Endothelial cell of umbilical vein (primary cell): ENCODE data around the gene ASTN1. TPM values are rescaled to one million over a fixed set of nuclear protein-coding genes. Genes with fewer than 3 reads are reported as not detected.

Source experiments
- BruUV-seq: library from RNA; stranded (reverse); fragments of 400-500 nt; replicated peaks from 2 replicates; lab custom pipeline; 2021; lab: Mats Ljungman, UMichigan
- CTCF ChIA-PET: fragments of 300-600, 350-600 bp; sonication (Branson Sonifier 250); formaldehyde crosslinking; loops from one replicate; lab custom pipeline; 2021; ENCODE audit warnings: antibody characterized with exemption, inconsistent platforms; lab: Charles Lee
- POLR2A ChIA-PET: fragments of 300-600, 350-600 bp; sonication (Branson Sonifier 250); formaldehyde crosslinking; loops from one replicate; lab custom pipeline; 2021; ENCODE audit warnings: antibody characterized with exemption, inconsistent platforms; lab: Charles Lee
- DNase-seq: peaks from one replicate; pipeline ENCODE4 v3.0.0-alpha.2; 2011; ENCODE audit warnings: low read depth, low spot score
- FAIRE-seq: peaks from 2 replicates; lab custom pipeline; 2011; peaks lifted over from hg19 to GRCh38; lab: Jason Lieb, UNC
- H2AFZ ChIP-seq: 2 replicates; pipeline ENCODE4 v1.6.0; 2012; ENCODE audit warnings: low read depth, low read length, control low read depth, inconsistent platforms
- H3K27ac ChIP-seq: 2 replicates; pipeline ENCODE4 v1.5.1; 2011; ENCODE audit warnings: low read depth, mild to moderate bottlenecking, control low read depth, low read length, moderate library complexity; ENCODE audit not compliant: insufficient read depth
- H3K27me3 ChIP-seq, 2 experiments: 2 replicates each; pipeline versions ENCODE4 v1.6.0 to v1.6.1; 2011; ENCODE audit warnings: low read length in 2 of 2, mixed read lengths in 1 of 2; ENCODE audit not compliant: control insufficient read depth in 2 of 2, insufficient read depth in 2 of 2
- H3K36me3 ChIP-seq, 2 experiments: 2 replicates in 1 of 2; 3 replicates in 1 of 2; pipeline ENCODE4 v1.5.1; 2011; ENCODE audit warnings: low read length in 2 of 2, mild to moderate bottlenecking in 1 of 2, moderate library complexity in 1 of 2; ENCODE audit not compliant: control insufficient read depth in 2 of 2, insufficient read depth in 2 of 2; ENCODE audit errors: extremely low read depth in 1 of 2
- H3K4me1 ChIP-seq: 3 replicates; pipeline ENCODE4 v1.5.1; 2011; ENCODE audit warnings: mild to moderate bottlenecking, low read length; ENCODE audit not compliant: control insufficient read depth, insufficient read depth; ENCODE audit errors: extremely low read depth
- H3K4me2 ChIP-seq: 2 replicates; pipeline ENCODE4 v1.6.1; 2011; ENCODE audit warnings: low read length, control low read depth, mixed read lengths; ENCODE audit not compliant: insufficient read depth
- H3K4me3 ChIP-seq, 3 experiments: fragments of 200-600 bp in 1 of 3; sonication (generic), shearing (Covaris generic) in 1 of 3; replicated peaks in 1 of 3; 2 replicates each; pipeline ENCODE4 v1.5.1; 2011 to 2016; ENCODE audit warnings: control low read depth in 3 of 3, low read length in 3 of 3, mild to moderate bottlenecking in 2 of 3, inconsistent platforms in 1 of 3, low read depth in 1 of 3, moderate library complexity in 1 of 3; ENCODE audit not compliant: insufficient read depth in 1 of 3
- H3K79me2 ChIP-seq: 2 replicates; pipeline ENCODE4 v1.6.0; 2012; ENCODE audit warnings: low read length, inconsistent platforms; ENCODE audit not compliant: control insufficient read depth, insufficient read depth
- H3K9ac ChIP-seq: replicated peaks from 2 replicates; pipeline ENCODE3; 2011; ENCODE audit warnings: low read length, control low read depth; ENCODE audit not compliant: insufficient read depth; ENCODE audit errors: extremely low read depth
- H3K9me1 ChIP-seq: replicated peaks from 3 replicates; pipeline ENCODE4 v1.6.0; 2011; ENCODE audit warnings: mild to moderate bottlenecking, low read length; ENCODE audit not compliant: control insufficient read depth, insufficient read depth; ENCODE audit errors: extremely low read depth
- H3K9me3 ChIP-seq: replicated peaks from 2 replicates; pipeline ENCODE4 v1.5.1; 2012; ENCODE audit warnings: low read length, inconsistent platforms; ENCODE audit not compliant: control insufficient read depth, insufficient read depth
- H4K20me1 ChIP-seq: replicated peaks from 2 replicates; pipeline ENCODE3; 2011; ENCODE audit warnings: mild to moderate bottlenecking, low read length; ENCODE audit not compliant: control insufficient read depth, insufficient read depth; ENCODE audit errors: extremely low read depth
- EZH2 ChIP-seq: IDR thresholded peaks from 2 replicates; pipeline ENCODE4 v1.6.1; 2012; ENCODE audit warnings: borderline replicate concordance, low read depth, mild to moderate bottlenecking, moderate library complexity, low read length, inconsistent platforms; ENCODE audit not compliant: severe bottlenecking
- FOS ChIP-seq: IDR thresholded peaks from 2 replicates; pipeline ENCODE4 v1.6.1; 2011; ENCODE audit warnings: mild to moderate bottlenecking, low read length, moderate library complexity, borderline replicate concordance; ENCODE audit not compliant: insufficient read depth
- GATA2 ChIP-seq: IDR thresholded peaks from 2 replicates; pipeline ENCODE4 v1.7.0; 2011; ENCODE audit warnings: low read depth, mild to moderate bottlenecking, moderate library complexity, mixed read lengths, low read length; ENCODE audit not compliant: insufficient read length, insufficient read depth
- JUN ChIP-seq: IDR thresholded peaks from 2 replicates; pipeline ENCODE4 v1.6.1; 2011; ENCODE audit warnings: borderline replicate concordance, low read depth; ENCODE audit not compliant: insufficient read length, insufficient read depth
- MYC ChIP-seq: IDR thresholded peaks from one replicate; pipeline ENCODE4 v1.6.1; 2011; ENCODE audit warnings: mild to moderate bottlenecking, low read depth, low read length
- POLR2A ChIP-seq: IDR thresholded peaks from 2 replicates; pipeline ENCODE4 v1.6.1; 2012; ENCODE audit warnings: low read depth, mild to moderate bottlenecking, control low read depth, low read length
- POLR2AphosphoS5 ChIP-seq: IDR thresholded peaks from 2 replicates; pipeline ENCODE4 v1.6.1; 2012; ENCODE audit warnings: low read depth, mild to moderate bottlenecking, control low read depth, low read length, moderate library complexity; ENCODE audit not compliant: insufficient read depth
- dilution Hi-C: fragments of 300-500 bp; cut with MboI; formaldehyde crosslinking; loops from one replicate; pipeline ENCODE4 v1.15.0; 2019; ENCODE audit warnings: low sequenced_read_pairs; ENCODE audit not compliant: extremely low pct_ligation_motif_present
- intact Hi-C: fragments of 100-400 bp; cut with micrococcal nuclease; formaldehyde crosslinking; loops from one replicate; pipeline ENCODE4 v1.10.0; 2022
- polyA plus RNA-seq, 4 experiments: library from polyadenylated mRNA; depleted of rRNA in 3 of 4; stranded (reverse) in 3 of 4; unstranded in 1 of 4; fragments of >200 nt; gene quantifications; 2 replicates each; pipeline versions ENCODE4 v1.2.1 to v1.2.3, GENCODE V29; 2011 to 2012; ENCODE audit warnings: missing spikeins in 1 of 4
- total RNA-seq: library from RNA; stranded (reverse); gene quantifications from 2 replicates; pipeline ENCODE4 v1.2.3, GENCODE V29; 2021
- TF ChIP-seq, protein P1 (sequence below): IDR thresholded peaks from 2 replicates; pipeline ENCODE4 v1.6.1; 2011; ENCODE audit not compliant: insufficient read depth, insufficient read length
- TF ChIP-seq, protein P2 (sequence below), 2 donors: IDR thresholded peaks; 1 replicate in 1 of 2; 2 replicates in 1 of 2; pipeline ENCODE4 v1.5.1; 2011; ENCODE audit warnings: low read length in 2 of 2, mild to moderate bottlenecking in 2 of 2, moderate library complexity in 2 of 2, control low read depth in 1 of 2, inconsistent platforms in 1 of 2, low read depth in 1 of 2; ENCODE audit not compliant: insufficient read depth in 1 of 2; ENCODE audit errors: extremely low read depth in 1 of 2

ASTN1 gene
- total and polyA plus RNA-seq, 2 donors (not counting 3 experiments of a cell fraction or from before 2014, with no cell fraction given): 0.04 TPM; not detected in 1

DNA sequence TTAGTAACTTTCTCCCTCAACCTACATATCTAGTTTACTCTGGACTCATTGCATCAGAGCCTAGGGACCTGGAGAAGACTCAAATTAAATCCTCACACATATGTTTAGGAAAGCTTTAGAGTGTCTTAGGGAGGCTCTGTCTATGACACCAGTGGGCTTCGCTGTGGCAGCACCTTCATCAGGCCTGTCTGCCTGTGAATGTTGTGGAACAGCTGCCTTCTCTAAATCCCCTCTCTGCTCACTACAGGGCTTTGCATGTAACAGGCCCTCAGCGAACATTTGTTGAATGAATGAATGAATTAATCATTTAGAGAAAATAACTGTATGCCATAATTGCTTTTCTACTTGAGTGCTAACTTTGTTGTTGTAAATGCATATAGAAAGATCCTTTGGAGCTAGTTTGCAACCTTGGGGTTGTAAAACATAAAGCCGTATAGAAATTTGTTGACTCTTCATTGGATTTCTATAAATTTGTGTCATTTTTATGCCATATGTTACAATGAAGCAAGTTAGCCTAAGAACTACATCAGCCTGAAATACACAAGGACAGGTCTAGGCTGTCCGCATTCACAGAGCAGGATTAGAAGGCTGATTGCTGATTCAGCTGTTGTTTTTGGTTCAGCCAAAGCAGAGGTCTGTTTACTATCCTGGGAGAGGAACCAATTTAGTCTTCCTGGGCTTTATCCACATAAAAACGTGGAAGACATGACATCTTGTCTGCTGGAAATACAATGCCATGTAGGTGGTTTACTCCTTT, 238.0 kb downstream of the ASTN1 start:
- dilution Hi-C loops: no loop called here
- intact Hi-C loops: no loop called here
- H3K9ac ChIP-seq: no peak overlapping the region
- H3K4me2 ChIP-seq: no peak overlapping the region
- no peak overlapping the region for H2AFZ ChIP-seq
- POLR2A ChIA-PET: no interaction called here
- no peaks in the 10 kb centered on the region for H4K20me1 ChIP-seq
- no peaks in the 10 kb centered on the region for H3K9me3 ChIP-seq
- CTCF ChIA-PET: no interaction called here
- no peaks in the 10 kb centered on the region for H3K27me3 ChIP-seq
- H3K4me3 ChIP-seq: no peak overlapping the region
- H3K36me3 ChIP-seq: no peaks in the 10 kb centered on the region
- DNase-seq: no peak
- H3K9me1 ChIP-seq: no peaks in the 10 kb centered on the region
- BruUV-seq: no TSS peak
- FAIRE-seq: no peak
- H3K79me2 ChIP-seq: no peaks in the 10 kb centered on the region
- H3K4me1 ChIP-seq: no peaks in the 10 kb centered on the region
- H3K27ac ChIP-seq: no peak overlapping the region
- no peak for TF ChIP-seq EZH2
- TF ChIP-seq MYC: no peak
- no peak for TF ChIP-seq FOS
- no peak for TF ChIP-seq GATA2
- no peak for TF ChIP-seq POLR2AphosphoS5
- TF ChIP-seq, protein P1, sequence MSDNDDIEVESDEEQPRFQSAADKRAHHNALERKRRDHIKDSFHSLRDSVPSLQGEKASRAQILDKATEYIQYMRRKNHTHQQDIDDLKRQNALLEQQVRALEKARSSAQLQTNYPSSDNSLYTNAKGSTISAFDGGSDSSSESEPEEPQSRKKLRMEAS: no peak
- TF ChIP-seq, protein P2, sequence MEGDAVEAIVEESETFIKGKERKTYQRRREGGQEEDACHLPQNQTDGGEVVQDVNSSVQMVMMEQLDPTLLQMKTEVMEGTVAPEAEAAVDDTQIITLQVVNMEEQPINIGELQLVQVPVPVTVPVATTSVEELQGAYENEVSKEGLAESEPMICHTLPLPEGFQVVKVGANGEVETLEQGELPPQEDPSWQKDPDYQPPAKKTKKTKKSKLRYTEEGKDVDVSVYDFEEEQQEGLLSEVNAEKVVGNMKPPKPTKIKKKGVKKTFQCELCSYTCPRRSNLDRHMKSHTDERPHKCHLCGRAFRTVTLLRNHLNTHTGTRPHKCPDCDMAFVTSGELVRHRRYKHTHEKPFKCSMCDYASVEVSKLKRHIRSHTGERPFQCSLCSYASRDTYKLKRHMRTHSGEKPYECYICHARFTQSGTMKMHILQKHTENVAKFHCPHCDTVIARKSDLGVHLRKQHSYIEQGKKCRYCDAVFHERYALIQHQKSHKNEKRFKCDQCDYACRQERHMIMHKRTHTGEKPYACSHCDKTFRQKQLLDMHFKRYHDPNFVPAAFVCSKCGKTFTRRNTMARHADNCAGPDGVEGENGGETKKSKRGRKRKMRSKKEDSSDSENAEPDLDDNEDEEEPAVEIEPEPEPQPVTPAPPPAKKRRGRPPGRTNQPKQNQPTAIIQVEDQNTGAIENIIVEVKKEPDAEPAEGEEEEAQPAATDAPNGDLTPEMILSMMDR (IDR thresholded peaks at IDR 0.05; ENCODE audit: extremely low read depth in 1 of 2, insufficient read depth in 1 of 2, low read depth in 1 of 2, low read length in 2 of 2): no peak
- no peak for TF ChIP-seq POLR2A
- no peak for TF ChIP-seq JUN
